ENCODE measurements around the gene ARAP3. TPM values are rescaled to one million over a fixed set of nuclear protein-coding genes. Genes with fewer than 3 reads are reported as not detected.

ARAP3 gene
- total RNA-seq, 4 donors from 2014 or later: 5.4 to 11.7 (median 8.3) TPM

- DNase-seq: no peak
- no peaks in the 10 kb centered on the region for H3K36me3 ChIP-seq
- H3K9me3 ChIP-seq: no peaks in the 10 kb centered on the region
- intact Hi-C loops (cut with DNase I): no loop called here
- 75 to 89% methylated on average over 9 of the region's 9 CpGs for WGBS, 2 donors
- H3K27ac ChIP-seq: no peak overlapping the region
- H3K27me3 ChIP-seq: no peaks in the 10 kb centered on the region
- no peak overlapping the region for H3K4me3 ChIP-seq (replicated peaks in 1 of 3)
- no peak for TF ChIP-seq POLR2A (IDR thresholded peaks at IDR 0.05)
- TF ChIP-seq, protein P1, sequence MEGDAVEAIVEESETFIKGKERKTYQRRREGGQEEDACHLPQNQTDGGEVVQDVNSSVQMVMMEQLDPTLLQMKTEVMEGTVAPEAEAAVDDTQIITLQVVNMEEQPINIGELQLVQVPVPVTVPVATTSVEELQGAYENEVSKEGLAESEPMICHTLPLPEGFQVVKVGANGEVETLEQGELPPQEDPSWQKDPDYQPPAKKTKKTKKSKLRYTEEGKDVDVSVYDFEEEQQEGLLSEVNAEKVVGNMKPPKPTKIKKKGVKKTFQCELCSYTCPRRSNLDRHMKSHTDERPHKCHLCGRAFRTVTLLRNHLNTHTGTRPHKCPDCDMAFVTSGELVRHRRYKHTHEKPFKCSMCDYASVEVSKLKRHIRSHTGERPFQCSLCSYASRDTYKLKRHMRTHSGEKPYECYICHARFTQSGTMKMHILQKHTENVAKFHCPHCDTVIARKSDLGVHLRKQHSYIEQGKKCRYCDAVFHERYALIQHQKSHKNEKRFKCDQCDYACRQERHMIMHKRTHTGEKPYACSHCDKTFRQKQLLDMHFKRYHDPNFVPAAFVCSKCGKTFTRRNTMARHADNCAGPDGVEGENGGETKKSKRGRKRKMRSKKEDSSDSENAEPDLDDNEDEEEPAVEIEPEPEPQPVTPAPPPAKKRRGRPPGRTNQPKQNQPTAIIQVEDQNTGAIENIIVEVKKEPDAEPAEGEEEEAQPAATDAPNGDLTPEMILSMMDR (IDR thresholded peaks at IDR 0.05): no peak
- H3K4me1 ChIP-seq: peaks cover 0 to 4% of the 10 kb centered on the region in 2 donors
Measured at GRCh38 chr5:141708016-141708415, 26.0 kb upstream of the ARAP3 start.

DNA sequence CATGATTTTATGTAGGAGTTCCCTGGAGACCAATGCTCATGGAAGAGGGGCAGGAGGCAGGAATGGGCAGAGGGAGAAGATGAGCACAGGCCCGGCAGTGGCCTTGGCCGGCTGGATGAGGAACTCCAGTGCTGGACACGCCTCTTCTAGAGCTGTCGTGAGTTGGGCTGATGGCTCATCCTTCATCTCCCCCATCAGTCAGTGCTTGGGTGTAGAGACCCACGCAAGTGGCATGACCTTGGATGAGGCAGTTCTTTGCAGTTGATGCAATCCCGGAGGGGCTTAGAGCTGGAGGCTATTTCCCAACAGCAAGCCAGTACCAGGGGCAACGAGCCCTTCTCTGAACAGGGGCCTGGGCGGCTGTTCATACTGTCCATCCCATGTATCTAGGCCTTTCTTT is 25.5 kb upstream of the ARAP3 start:
- intact Hi-C loops (cut with DNase I): no loop called here

DNA sequence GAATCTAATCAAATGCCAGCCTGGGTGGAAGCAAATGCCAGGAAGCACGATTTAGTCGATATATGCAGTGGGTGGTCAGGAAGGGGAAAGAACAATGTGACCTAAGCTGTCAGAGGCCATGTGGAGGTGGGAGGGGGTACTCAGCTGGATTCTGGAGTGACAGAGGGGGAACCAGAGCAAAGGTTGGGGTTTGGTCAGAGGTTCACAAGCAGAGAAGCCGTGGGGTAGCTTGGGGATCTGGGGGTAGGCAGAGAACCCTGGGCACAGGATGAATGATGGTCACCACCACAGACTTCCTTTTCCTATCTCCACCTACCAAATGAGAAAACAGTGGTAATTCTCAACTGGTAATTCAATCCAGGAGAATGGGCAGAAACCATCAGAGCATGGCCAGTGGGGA is 24.1 kb upstream of the ARAP3 start:
- WGBS, 2 donors: 67 to 69% methylated on average over 3 of the region's 3 CpGs
- H3K4me1 ChIP-seq: peaks cover 5 to 18% of the 10 kb centered on the region in 2 donors
- H3K36me3 ChIP-seq: no peaks in the 10 kb centered on the region
- H3K27me3 ChIP-seq: no peaks in the 10 kb centered on the region
- H3K4me3 ChIP-seq (replicated peaks in 1 of 3): no peak overlapping the region
- TF ChIP-seq, protein P1 (IDR thresholded peaks at IDR 0.05): no peak
- TF ChIP-seq POLR2A (IDR thresholded peaks at IDR 0.05): no peak
- no peaks in the 10 kb centered on the region for H3K9me3 ChIP-seq
- intact Hi-C loops (cut with DNase I): no loop called here
- DNase-seq: no peak
- no peak overlapping the region for H3K27ac ChIP-seq

More for the DNA sequence above, 25.5 kb upstream of the ARAP3 start:
- Histone ChIP-seq H3K4me1 (peaks cover 2 to 7% of the 10 kb centered on the region in 2 donors), H3K27ac (no peak overlapping the region), H3K4me3 (replicated peaks in 1 of 3) (no peak overlapping the region), H3K36me3 (no peaks in the 10 kb centered on the region), H3K9me3 (no peaks in the 10 kb centered on the region), H3K27me3 (no peaks in the 10 kb centered on the region)
- TF ChIP-seq POLR2A (IDR thresholded peaks at IDR 0.05): no peak
- TF ChIP-seq, protein P1 (IDR thresholded peaks at IDR 0.05): no peak
- 86 to 90% methylated on average over 8 of the region's 8 CpGs for WGBS, 2 donors
- no peak for DNase-seq

- intact Hi-C loops (cut with DNase I): no loop called here
- Histone ChIP-seq H3K9me3 (no peaks in the 10 kb centered on the region), H3K4me1 (peaks cover 5 to 18% of the 10 kb centered on the region in 2 donors), H3K4me3 (replicated peaks in 1 of 3) (no peak overlapping the region), H3K27me3 (no peaks in the 10 kb centered on the region), H3K27ac (no peak overlapping the region), H3K36me3 (no peaks in the 10 kb centered on the region)
- WGBS, 2 donors: 73 to 86% methylated on average over 1 of the region's 1 CpG
- TF ChIP-seq POLR2A (IDR thresholded peaks at IDR 0.05): no peak
- TF ChIP-seq, protein P1 (IDR thresholded peaks at IDR 0.05): no peak
- DNase-seq: no peak
Measured at GRCh38 chr5:141705469-141705868, 23.4 kb upstream of the ARAP3 start.

DNA sequence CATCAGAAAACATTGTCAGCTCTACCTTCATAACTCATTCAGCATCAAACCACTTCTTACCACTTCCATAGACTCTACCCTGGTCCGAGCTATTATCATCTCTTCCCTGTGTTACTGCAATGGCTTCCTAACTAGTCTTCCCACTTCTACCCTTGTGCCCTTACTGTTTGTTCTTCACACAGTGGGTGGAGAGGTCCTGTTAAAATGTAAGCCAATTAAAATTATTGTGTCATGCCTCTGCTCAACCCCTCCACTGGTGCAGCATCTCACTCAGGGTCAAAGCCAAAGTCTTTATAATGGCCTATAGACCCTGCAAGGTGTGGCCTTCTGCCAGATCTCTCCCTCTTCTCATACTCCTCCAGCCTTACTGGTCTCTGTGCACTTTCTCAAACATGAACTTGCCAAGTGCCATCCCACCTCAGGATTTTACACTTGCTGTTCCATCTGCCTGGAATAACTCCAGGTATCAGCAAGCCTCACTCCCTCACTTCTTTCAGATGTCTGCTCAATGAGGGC is 22.8 kb upstream of the ARAP3 start:
- no peaks in the 10 kb centered on the region for H3K27me3 ChIP-seq
- intact Hi-C loops (cut with DNase I): no loop called here
- TF ChIP-seq, protein P1 (IDR thresholded peaks at IDR 0.05): no peak
- TF ChIP-seq POLR2A (IDR thresholded peaks at IDR 0.05): no peak
- no peak overlapping the region for H3K4me3 ChIP-seq (replicated peaks in 1 of 3)
- peaks cover 5 to 18% of the 10 kb centered on the region in 2 donors for H3K4me1 ChIP-seq
- WGBS, 2 donors: 83 to 85% methylated on average over 1 of the region's 1 CpG
- no peak overlapping the region for H3K27ac ChIP-seq
- H3K36me3 ChIP-seq: no peaks in the 10 kb centered on the region
- DNase-seq: no peak
- H3K9me3 ChIP-seq: no peaks in the 10 kb centered on the region
